RWPE2 (cell line): ENCODE data around the gene PIP4K2A.

Experiments
- ATAC-seq: fragments of 200-7000 bp; cut with Tn5 transposase; 3 replicates; pipeline ENCODE4 v1.9.1; 2021; ENCODE audit warnings: low read depth
- DNase-seq: peaks from one replicate; pipeline ENCODE4 v3.0.0-alpha.2; 2020; ENCODE audit warnings: low spot score
- H3K27ac ChIP-seq: fragments of 450-650 bp; 2 replicates; pipeline ENCODE4 v1.5.1; 2017; ENCODE audit warnings: mild to moderate bottlenecking; ENCODE audit not compliant: poor library complexity, severe bottlenecking
- H3K27me3 ChIP-seq: fragments of 250-450 bp; sonication (Bioruptor Pico); 2 replicates; pipeline ENCODE4 v1.5.1; 2021; ENCODE audit warnings: mild to moderate bottlenecking, moderate library complexity; ENCODE audit not compliant: insufficient read depth, poor library complexity, severe bottlenecking
- H3K36me3 ChIP-seq: fragments of 250-450 bp; sonication (Bioruptor Pico); 2 replicates; pipeline ENCODE4 v1.5.1; 2020; ENCODE audit warnings: low read depth, mild to moderate bottlenecking, moderate library complexity
- H3K4me1 ChIP-seq: fragments of 250-450 bp; sonication (Bioruptor Pico); 2 replicates; pipeline ENCODE4 v1.5.1; 2021; ENCODE audit warnings: mild to moderate bottlenecking, moderate library complexity; ENCODE audit not compliant: insufficient read depth, poor library complexity, severe bottlenecking
- H3K4me3 ChIP-seq: fragments of 250-450 bp; sonication (Bioruptor Pico); 2 replicates; pipeline ENCODE4 v1.5.1; 2021; ENCODE audit warnings: mild to moderate bottlenecking, moderate library complexity; ENCODE audit not compliant: severe bottlenecking
- H3K9me3 ChIP-seq: fragments of 250-450 bp; sonication (Bioruptor Pico); 2 replicates; pipeline ENCODE4 v1.5.1; 2021; ENCODE audit warnings: mild to moderate bottlenecking, moderate library complexity; ENCODE audit not compliant: severe bottlenecking
- TF ChIP-seq, protein P1 (sequence below): fragments of 450-650 bp; IDR thresholded peaks from one replicate; pipeline ENCODE4 v1.5.1; 2017; ENCODE audit warnings: mild to moderate bottlenecking, moderate library complexity; ENCODE audit not compliant: poor library complexity, severe bottlenecking

The PIP4K2A gene

DNA sequence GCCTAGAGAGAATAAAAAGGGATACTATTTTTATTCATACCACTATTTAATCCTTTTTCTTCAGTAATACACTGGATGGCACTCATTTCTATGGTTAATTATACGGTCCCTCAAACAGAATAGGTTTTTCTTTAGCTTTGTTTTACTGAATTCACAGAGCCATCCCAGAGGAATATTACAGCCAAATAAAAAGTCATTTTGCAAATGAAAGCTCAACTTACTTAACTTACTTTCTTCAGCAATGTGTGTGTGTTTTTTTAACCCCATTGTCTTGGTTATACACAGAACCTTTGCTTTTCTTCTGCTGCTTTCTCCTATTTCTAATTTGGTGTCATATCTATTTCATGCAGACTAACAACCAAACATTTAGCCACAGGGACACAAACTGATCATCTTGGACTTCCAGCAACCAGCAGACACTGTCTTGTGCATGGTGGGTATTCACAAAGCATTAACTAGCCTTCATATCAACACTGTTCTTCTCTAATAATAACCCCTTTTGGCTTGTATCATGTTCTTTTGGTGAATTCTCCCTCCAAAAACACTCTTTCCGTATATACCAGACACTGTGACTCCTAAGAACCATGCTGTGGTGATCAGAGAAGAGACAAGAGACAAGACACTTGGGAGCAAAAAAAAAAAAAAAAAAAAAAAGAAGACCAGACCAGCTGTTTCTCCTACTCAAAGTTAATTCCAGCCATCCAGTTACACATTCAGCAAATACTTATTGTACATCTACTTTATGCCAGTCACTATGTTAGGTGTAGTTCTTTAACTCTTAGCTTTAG is 40.4 kb downstream of the PIP4K2A start:
- DNase-seq (no peak), ATAC-seq (no peak)
- H3K4me1 ChIP-seq, result peaks cover 9% of the 10 kb centered on the region
- H3K27ac ChIP-seq, result no peak overlapping the region
- no peaks in the 10 kb centered on the region; the same call in 1 of the 2 replicates for H3K36me3 ChIP-seq
- H3K4me3 ChIP-seq, result no peak overlapping the region
- H3K27me3 ChIP-seq, result no peaks in the 10 kb centered on the region
- H3K9me3 ChIP-seq, result no peaks in the 10 kb centered on the region
- TF ChIP-seq, protein P1, sequence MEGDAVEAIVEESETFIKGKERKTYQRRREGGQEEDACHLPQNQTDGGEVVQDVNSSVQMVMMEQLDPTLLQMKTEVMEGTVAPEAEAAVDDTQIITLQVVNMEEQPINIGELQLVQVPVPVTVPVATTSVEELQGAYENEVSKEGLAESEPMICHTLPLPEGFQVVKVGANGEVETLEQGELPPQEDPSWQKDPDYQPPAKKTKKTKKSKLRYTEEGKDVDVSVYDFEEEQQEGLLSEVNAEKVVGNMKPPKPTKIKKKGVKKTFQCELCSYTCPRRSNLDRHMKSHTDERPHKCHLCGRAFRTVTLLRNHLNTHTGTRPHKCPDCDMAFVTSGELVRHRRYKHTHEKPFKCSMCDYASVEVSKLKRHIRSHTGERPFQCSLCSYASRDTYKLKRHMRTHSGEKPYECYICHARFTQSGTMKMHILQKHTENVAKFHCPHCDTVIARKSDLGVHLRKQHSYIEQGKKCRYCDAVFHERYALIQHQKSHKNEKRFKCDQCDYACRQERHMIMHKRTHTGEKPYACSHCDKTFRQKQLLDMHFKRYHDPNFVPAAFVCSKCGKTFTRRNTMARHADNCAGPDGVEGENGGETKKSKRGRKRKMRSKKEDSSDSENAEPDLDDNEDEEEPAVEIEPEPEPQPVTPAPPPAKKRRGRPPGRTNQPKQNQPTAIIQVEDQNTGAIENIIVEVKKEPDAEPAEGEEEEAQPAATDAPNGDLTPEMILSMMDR, result no peak

- DNase-seq (no peak), ATAC-seq (no peak)
- no peaks in the 10 kb centered on the region for H3K27me3 ChIP-seq
- peaks cover 9% of the 10 kb centered on the region for H3K4me1 ChIP-seq
- no peaks in the 10 kb centered on the region for H3K36me3 ChIP-seq
- no peaks in the 10 kb centered on the region for H3K9me3 ChIP-seq
- TF ChIP-seq, protein P1, result no peak
- H3K27ac ChIP-seq, result no peak overlapping the region
- H3K4me3 ChIP-seq, result no peak overlapping the region
Measured at GRCh38 chr10:22673091-22673392, 41.3 kb downstream of the PIP4K2A start.

DNA sequence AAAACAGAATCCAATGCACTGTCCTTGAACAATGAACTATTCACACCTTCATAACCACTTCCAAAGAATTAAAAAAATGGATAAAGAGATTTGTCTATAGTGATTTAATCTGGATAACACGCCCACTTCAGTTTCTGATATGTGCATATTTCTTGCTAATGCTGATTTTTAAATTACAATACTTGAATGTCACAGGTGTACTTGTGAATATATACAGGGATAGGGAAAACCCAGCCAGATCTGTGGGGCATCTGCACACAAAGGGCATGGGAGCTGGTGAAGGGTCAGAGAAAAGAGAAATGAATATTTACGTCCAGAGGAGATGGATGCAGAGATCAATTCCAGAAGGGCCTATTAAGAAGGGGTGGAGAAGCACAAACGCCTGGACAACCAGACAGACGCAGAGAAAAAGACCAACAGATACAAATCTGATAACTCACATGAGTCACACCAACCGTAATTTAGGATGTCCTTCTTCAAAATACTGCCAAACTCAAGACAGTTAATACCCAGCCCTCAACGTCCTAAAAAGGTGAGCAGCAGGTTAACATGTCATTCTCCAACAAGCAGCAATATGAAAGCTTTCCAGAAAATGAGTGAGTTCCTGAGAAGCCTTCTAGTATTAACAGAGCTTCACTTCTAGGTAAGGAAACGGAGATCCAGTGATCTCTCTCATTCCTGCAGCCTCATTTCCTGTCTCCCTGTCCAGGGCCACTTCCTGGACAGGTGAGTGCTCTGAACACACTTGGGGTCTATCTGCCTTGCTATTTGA is 41.9 kb downstream of the PIP4K2A start:
- Histone ChIP-seq H3K27me3 (no peaks in the 10 kb centered on the region), H3K4me1 (peaks cover 9% of the 10 kb centered on the region), H3K9me3 (no peaks in the 10 kb centered on the region), H3K36me3 (no peaks in the 10 kb centered on the region), H3K4me3 (no peak overlapping the region), H3K27ac (no peak overlapping the region)
- TF ChIP-seq, protein P1, result no peak
- DNase-seq, result no peak
- no peak for ATAC-seq

DNA sequence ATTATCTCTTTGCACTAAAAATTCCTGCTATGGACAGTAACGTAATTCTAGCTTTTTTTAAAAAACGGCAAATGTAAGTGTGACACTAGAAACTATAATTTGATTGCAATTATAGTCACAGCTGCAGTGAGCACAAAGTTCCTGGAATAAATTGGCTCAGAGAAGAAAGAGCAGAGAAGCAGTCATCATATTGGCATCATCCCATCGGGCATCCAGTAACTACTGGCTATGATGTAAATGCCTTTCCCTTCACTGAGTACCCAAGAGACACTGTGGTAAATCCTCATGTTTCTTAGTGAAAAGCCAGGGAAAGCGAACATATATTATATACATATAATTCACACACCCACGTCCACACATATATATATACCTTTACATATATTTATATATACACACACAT is 43.6 kb downstream of the PIP4K2A start:
- Histone ChIP-seq H3K4me3 (no peak overlapping the region), H3K9me3 (no peaks in the 10 kb centered on the region), H3K27me3 (no peaks in the 10 kb centered on the region), H3K4me1 (peaks cover 9% of the 10 kb centered on the region), H3K36me3 (no peaks in the 10 kb centered on the region), H3K27ac (no peak overlapping the region)
- ATAC-seq (no peak), DNase-seq (no peak)
- TF ChIP-seq, protein P1, result no peak
